HepG2 (cell line): ENCODE data around the gene ALMS1. TPM values are rescaled to one million over a fixed set of nuclear protein-coding genes. Genes with fewer than 3 reads are reported as not detected.

Experiments
- CENPT ChIP-seq: sonication (generic); formaldehyde crosslinking; IDR thresholded peaks from 2 replicates; pipeline ENCODE4 v1.8.0; 2022; ENCODE audit warnings: low read depth, mild to moderate bottlenecking, moderate library complexity, missing genetic modification reagents
- EZH2 ChIP-seq: conservative IDR thresholded peaks from 2 replicates; pipeline ENCODE4 v1.6.1; 2012; ENCODE audit warnings: mild to moderate bottlenecking, low read depth, low read length, moderate library complexity
- KDM2A ChIP-seq: sonication (generic); formaldehyde crosslinking; IDR thresholded peaks from 2 replicates; pipeline ENCODE4 v1.4.0; 2020; ENCODE audit warnings: low read depth, missing genetic modification reagents, borderline replicate concordance
- KLF11 ChIP-seq: IDR thresholded peaks from 2 replicates; pipeline ENCODE4 v1.6.1; 2016; ENCODE audit warnings: missing compliant biosample characterization
- NRL ChIP-seq: sonication (generic); formaldehyde crosslinking; IDR thresholded peaks from 2 replicates; pipeline ENCODE4 v1.5.0; 2020; ENCODE audit warnings: missing genetic modification reagents, mild to moderate bottlenecking, moderate library complexity, borderline replicate concordance
- ONECUT2 ChIP-seq: sonication (generic); formaldehyde crosslinking; IDR thresholded peaks from 2 replicates; pipeline ENCODE4 v1.4.0; 2020; ENCODE audit warnings: missing genetic modification reagents
- RCOR2 ChIP-seq: IDR thresholded peaks from 2 replicates; pipeline ENCODE4 v1.6.1; 2016; ENCODE audit warnings: missing biosample characterization, missing genetic modification reagents
- RFXANK ChIP-seq: IDR thresholded peaks from 2 replicates; pipeline ENCODE4 v1.6.1; 2016
- THAP11 ChIP-seq: IDR thresholded peaks from 2 replicates; pipeline ENCODE4 v1.6.1; 2016; ENCODE audit warnings: missing biosample characterization, missing genetic modification reagents
- ZFX ChIP-seq: sonication (generic); formaldehyde crosslinking; IDR thresholded peaks from 2 replicates; pipeline ENCODE4 v1.4.0; 2020; ENCODE audit warnings: mild to moderate bottlenecking, low read depth, missing genetic modification reagents, moderate library complexity
- ZKSCAN1 ChIP-seq: fragments of 150-350 bp; IDR thresholded peaks from 2 replicates; pipeline ENCODE4 v1.6.1; 2014; ENCODE audit warnings: low read length
- ZKSCAN8 ChIP-seq: IDR thresholded peaks from 2 replicates; pipeline ENCODE4 v1.6.1; 2016; ENCODE audit warnings: borderline replicate concordance, missing genetic modification reagents, missing compliant biosample characterization
- ZNF136 ChIP-seq: sonication (generic); formaldehyde crosslinking; IDR thresholded peaks from 2 replicates; pipeline ENCODE4 v1.8.1; 2022; ENCODE audit warnings: low read depth, mild to moderate bottlenecking, moderate library complexity, missing genetic modification reagents
- ZNF549 ChIP-seq: sonication (generic); formaldehyde crosslinking; IDR thresholded peaks from 2 replicates; pipeline ENCODE4 v1.5.0; 2020; ENCODE audit warnings: missing genetic modification reagents
- ZNF607 ChIP-seq: sonication (generic); formaldehyde crosslinking; IDR thresholded peaks from 2 replicates; pipeline ENCODE4 v1.5.1; 2020; ENCODE audit warnings: missing genetic modification reagents, mild to moderate bottlenecking, borderline replicate concordance
- polyA plus RNA-seq, 8 experiments: library from polyadenylated mRNA; depleted of rRNA in 3 of 8; stranded (reverse) in 7 of 8; unstranded in 1 of 8; fragments of >200 nt; fragmentation: Illumina TruSeq in 4 of 8; extraction: Trizol in 4 of 8; gene quantifications; 2 replicates each; pipeline versions ENCODE4 v1.2.1 to v1.2.3, GENCODE V29; 2011 to 2016; ENCODE audit warnings: low read depth in 4 of 8, missing spikeins in 1 of 8, mixed read lengths in 1 of 8; ENCODE audit not compliant: insufficient read depth in 1 of 8
- total RNA-seq, 5 experiments: library from RNA; depleted of rRNA; stranded (reverse); fragments of >200 nt; fragmentation: Illumina TruSeq; extraction: Trizol; gene quantifications; 2 replicates each; pipeline ENCODE4 v1.2.3, GENCODE V29; 2016; ENCODE audit warnings: low read depth in 1 of 5
- TF ChIP-seq, protein P1 (sequence below): IDR thresholded peaks from 2 replicates; pipeline ENCODE4 v1.6.1; 2016; ENCODE audit warnings: control low read depth
- TF ChIP-seq, protein P2 (sequence below): fragments of 450-650 bp; IDR thresholded peaks from 2 replicates; pipeline ENCODE4 v1.6.1; 2017; ENCODE audit warnings: mild to moderate bottlenecking
- TF ChIP-seq, protein P3 (sequence below), 2 experiments: sonication (generic) in 1 of 2; formaldehyde crosslinking in 1 of 2; IDR thresholded peaks; 2 replicates each; pipeline versions ENCODE4 v1.6.1 to v1.9.0; 2014 to 2022; ENCODE audit warnings: antibody characterized with exemption in 1 of 2, borderline replicate concordance in 1 of 2, inconsistent platforms in 1 of 2, low read depth in 1 of 2, missing genetic modification reagents in 1 of 2

ALMS1 gene
- total and polyA plus RNA-seq, 2 of the 13 experiments (the other 11 are each of a cell fraction or from before 2014, with no cell fraction given) = 12.9 to 21.2 TPM

GRCh38 chr2:73385504-73386341, at the start of gene ALMS1 (continued):
- TF ChIP-seq, protein P1, sequence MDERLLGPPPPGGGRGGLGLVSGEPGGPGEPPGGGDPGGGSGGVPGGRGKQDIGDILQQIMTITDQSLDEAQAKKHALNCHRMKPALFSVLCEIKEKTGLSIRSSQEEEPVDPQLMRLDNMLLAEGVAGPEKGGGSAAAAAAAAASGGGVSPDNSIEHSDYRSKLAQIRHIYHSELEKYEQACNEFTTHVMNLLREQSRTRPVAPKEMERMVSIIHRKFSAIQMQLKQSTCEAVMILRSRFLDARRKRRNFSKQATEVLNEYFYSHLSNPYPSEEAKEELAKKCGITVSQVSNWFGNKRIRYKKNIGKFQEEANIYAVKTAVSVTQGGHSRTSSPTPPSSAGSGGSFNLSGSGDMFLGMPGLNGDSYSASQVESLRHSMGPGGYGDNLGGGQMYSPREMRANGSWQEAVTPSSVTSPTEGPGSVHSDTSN (CRISPR knock-in tag) = no peak
- TF ChIP-seq ZNF136 (no peak), ONECUT2 (CRISPR knock-in tag) (no peak), THAP11 (CRISPR knock-in tag) (peak; percentile 65), RFXANK (CRISPR knock-in tag) (no peak), KDM2A (CRISPR knock-in tag) (peak; percentile 82; the same call in 1 of the 2 replicates), ZFX (CRISPR knock-in tag) (peak; percentile 97), ZKSCAN1 (no peak), ZNF549 (CRISPR knock-in tag) (no peak), EZH2 (no peak), ZKSCAN8 (CRISPR knock-in tag) (0 out of 2 replicates have a peak, but pooled peaks have one; percentile 32), CENPT (CRISPR knock-in tag) (0 out of 2 replicates have a peak, but pooled peaks have one; percentile 67), ZNF607 (CRISPR knock-in tag) (peak; percentile 51), KLF11 (0 out of 2 replicates have a peak, but pooled peaks have one; percentile 24), RCOR2 (CRISPR knock-in tag) (no peak), NRL (CRISPR knock-in tag) (peak; percentile 85)
- TF ChIP-seq, protein P2, sequence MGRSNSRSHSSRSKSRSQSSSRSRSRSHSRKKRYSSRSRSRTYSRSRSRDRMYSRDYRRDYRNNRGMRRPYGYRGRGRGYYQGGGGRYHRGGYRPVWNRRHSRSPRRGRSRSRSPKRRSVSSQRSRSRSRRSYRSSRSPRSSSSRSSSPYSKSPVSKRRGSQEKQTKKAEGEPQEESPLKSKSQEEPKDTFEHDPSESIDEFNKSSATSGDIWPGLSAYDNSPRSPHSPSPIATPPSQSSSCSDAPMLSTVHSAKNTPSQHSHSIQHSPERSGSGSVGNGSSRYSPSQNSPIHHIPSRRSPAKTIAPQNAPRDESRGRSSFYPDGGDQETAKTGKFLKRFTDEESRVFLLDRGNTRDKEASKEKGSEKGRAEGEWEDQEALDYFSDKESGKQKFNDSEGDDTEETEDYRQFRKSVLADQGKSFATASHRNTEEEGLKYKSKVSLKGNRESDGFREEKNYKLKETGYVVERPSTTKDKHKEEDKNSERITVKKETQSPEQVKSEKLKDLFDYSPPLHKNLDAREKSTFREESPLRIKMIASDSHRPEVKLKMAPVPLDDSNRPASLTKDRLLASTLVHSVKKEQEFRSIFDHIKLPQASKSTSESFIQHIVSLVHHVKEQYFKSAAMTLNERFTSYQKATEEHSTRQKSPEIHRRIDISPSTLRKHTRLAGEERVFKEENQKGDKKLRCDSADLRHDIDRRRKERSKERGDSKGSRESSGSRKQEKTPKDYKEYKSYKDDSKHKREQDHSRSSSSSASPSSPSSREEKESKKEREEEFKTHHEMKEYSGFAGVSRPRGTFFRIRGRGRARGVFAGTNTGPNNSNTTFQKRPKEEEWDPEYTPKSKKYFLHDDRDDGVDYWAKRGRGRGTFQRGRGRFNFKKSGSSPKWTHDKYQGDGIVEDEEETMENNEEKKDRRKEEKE = no peak
- TF ChIP-seq, protein P3, sequence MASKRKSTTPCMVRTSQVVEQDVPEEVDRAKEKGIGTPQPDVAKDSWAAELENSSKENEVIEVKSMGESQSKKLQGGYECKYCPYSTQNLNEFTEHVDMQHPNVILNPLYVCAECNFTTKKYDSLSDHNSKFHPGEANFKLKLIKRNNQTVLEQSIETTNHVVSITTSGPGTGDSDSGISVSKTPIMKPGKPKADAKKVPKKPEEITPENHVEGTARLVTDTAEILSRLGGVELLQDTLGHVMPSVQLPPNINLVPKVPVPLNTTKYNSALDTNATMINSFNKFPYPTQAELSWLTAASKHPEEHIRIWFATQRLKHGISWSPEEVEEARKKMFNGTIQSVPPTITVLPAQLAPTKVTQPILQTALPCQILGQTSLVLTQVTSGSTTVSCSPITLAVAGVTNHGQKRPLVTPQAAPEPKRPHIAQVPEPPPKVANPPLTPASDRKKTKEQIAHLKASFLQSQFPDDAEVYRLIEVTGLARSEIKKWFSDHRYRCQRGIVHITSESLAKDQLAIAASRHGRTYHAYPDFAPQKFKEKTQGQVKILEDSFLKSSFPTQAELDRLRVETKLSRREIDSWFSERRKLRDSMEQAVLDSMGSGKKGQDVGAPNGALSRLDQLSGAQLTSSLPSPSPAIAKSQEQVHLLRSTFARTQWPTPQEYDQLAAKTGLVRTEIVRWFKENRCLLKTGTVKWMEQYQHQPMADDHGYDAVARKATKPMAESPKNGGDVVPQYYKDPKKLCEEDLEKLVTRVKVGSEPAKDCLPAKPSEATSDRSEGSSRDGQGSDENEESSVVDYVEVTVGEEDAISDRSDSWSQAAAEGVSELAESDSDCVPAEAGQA (IDR thresholded peaks at IDR 0.05; ENCODE audit: low read depth) = peak; percentile 35; the same call in 1 of the 2 replicates
- TF ChIP-seq, protein P3 (CRISPR knock-in tag; IDR thresholded peaks at IDR 0.05; ENCODE audit: borderline replicate concordance) = no peak
